GM19351 (cell line): ENCODE results near the gene C11orf97.
"Not testable (repeated sequence)": the region's sequence is repeated elsewhere in the genome, so short reads cannot be mapped to it uniquely, and the experiment has no call there.

Source experiments
- ATAC-seq: cut with Tn5 transposase; IDR thresholded peaks from one replicate; pipeline ENCODE4 v1.9.1; 2021; ENCODE audit warnings: mild to moderate bottlenecking, moderate library complexity; ENCODE audit not compliant: unreplicated experiment

Gene C11orf97

GRCh38 chr11:94555752-94556329 lies 43.6 kb downstream of the C11orf97 start:
- not testable (repeated sequence) for ATAC-seq

DNA sequence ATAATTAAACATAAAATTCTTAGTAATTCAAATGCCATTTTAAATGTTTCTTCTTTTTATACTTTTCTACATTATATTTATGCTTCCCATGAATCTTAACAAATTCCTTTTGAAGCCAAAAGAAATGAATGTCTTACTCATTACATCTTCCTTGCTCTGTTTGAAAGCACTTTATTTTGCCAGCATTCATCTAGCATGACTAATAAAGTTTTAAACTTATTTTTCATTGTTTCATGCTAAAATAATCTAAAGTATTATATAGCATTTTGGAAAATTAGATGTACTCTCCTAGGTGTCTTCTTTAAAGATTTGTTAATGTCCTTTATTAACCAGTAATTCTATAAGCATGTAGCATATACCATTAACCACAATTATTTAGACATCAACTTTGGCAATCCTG lies 45.2 kb downstream of the C11orf97 start:
- ATAC-seq = no peak

- ATAC-seq = no peak
These were observed 45.7 kb downstream of the C11orf97 start for GRCh38 chr11:94557992-94558391.

- ATAC-seq = no peak
These were observed 46.2 kb downstream of the C11orf97 start for GRCh38 chr11:94558468-94558867.

- no peak for ATAC-seq
These were observed 46.7 kb downstream of the C11orf97 start for GRCh38 chr11:94558932-94559331.

- no peak for ATAC-seq
These were observed 47.1 kb downstream of the C11orf97 start for GRCh38 chr11:94559361-94559760.

- ATAC-seq = no peak
These were observed 48.6 kb downstream of the C11orf97 start for GRCh38 chr11:94560834-94561233.

DNA sequence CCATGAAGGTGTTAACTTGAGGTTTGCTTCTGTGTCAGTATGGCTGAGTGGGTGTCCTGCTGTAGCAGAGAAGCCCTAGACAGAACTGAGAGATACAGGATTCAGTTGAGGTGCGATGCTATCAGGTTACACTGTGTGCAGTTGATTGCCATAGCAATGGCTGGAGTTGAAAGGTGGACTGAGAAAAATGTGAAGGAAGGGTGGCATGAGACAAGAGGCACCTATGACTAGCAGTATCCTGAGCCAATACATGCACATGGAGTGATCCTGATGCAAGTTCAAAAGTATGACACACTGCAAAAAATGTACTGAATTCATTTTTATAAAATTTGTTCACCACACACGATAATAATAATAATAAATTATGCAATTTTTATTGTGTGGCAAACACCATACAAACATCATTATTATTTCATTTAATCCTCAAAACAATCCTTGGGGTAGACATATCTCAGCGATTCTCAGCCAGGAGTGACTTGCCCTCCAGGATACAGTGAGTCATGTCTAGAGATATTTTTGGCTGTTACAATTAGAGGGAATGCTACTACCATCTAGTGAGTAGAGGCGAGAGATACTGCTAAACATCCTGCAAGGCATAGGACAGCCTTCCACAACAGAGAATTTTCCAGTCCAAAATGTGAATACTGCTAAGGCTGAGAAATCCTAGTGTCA lies 51.1 kb downstream of the C11orf97 start:
- ATAC-seq = no peak

- ATAC-seq = no peak
These were observed 51.7 kb downstream of the C11orf97 start for GRCh38 chr11:94563848-94564467.

DNA sequence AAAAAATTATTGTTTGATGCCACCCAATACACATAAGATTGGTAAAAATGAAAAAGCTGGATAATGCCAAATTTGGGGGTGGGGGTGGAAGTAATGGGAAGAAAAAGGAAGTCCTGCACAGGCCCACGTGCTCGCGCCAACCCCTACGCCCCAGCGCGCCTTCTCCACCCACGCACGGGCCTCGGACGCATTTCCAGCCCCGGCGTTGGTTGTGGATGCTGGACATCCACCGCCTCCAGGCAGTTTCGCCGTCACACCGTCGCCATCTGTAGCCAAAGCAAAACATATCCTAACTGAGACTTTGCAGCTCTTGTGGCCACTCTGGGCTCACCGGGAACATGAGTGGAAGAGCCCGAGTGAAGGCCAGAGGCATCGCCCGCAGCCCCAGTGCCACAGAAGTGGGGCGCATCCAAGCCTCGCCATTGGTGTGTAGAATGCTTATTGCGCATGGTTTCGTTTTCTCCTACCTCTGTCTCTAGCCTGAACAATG lies 55.0 kb downstream of the C11orf97 start, which contains the start of gene PIWIL4:
Gene PIWIL4 (plus strand): TSS at position 188 of the 490 bp plus-strand sequence. CDS start 151 bp downstream, at position 339.
- no peak for ATAC-seq

DNA sequence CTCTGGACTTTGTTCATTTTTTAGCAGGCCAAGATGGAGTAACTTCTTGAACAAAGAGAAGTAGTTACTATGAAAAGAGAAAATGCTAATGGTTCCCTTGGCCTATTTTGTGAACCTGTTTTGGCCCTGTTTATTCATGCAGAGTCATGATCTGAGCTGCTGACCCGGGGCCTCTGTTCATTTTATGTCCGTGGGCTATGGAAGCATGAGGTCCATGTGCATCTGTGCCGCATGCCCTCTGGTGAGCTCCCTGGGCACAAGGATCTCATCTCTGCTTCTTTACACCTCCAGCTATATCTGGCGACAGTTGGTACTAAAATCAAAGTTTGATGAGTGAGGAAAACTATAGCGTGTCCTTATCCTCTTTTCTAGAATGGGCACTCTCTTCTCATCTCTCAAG lies 55.9 kb downstream of the C11orf97 start:
- ATAC-seq = no peak

GRCh38 chr11:94568717-94569116 lies 56.5 kb downstream of the C11orf97 start:
- ATAC-seq = no peak

GRCh38 chr11:94572975-94573374 lies 60.7 kb downstream of the C11orf97 start:
- not testable (repeated sequence) for ATAC-seq

- no peak for ATAC-seq
These were observed 62.1 kb downstream of the C11orf97 start for GRCh38 chr11:94574193-94574961.

- no peak for ATAC-seq
These were observed 64.0 kb downstream of the C11orf97 start for GRCh38 chr11:94576306-94576705.

- ATAC-seq = no peak
These were observed 65.6 kb downstream of the C11orf97 start for GRCh38 chr11:94577841-94578240.
